HG02678 (cell line): ENCODE results near the gene RAD51B.
"Not testable (repeated sequence)": the region's sequence is repeated elsewhere in the genome, so short reads cannot be mapped to it uniquely, and the experiment has no call there.

Experiments
- ATAC-seq: cut with Tn5 transposase; IDR thresholded peaks from one replicate; pipeline ENCODE4 v1.9.1; 2021; ENCODE audit warnings: mild to moderate bottlenecking, moderate library complexity; ENCODE audit not compliant: unreplicated experiment

Gene RAD51B

GRCh38 chr14:67978749-67979148 lies 159.2 kb downstream of the RAD51B start:
- ATAC-seq = no peak

- ATAC-seq = no peak
Observed at GRCh38 chr14:67982711-67983608, 163.4 kb downstream of the RAD51B start.

- no peak for ATAC-seq
Observed at GRCh38 chr14:67984274-67984673, 164.7 kb downstream of the RAD51B start.

- ATAC-seq = no peak
Observed at GRCh38 chr14:67986131-67986841, 166.7 kb downstream of the RAD51B start.

- ATAC-seq = no peak
Observed at GRCh38 chr14:67987606-67988005, 168.0 kb downstream of the RAD51B start.

- not testable (repeated sequence) for ATAC-seq
Observed at GRCh38 chr14:67988210-67988609, 168.6 kb downstream of the RAD51B start.

GRCh38 chr14:67990576-67990975 lies 171.0 kb downstream of the RAD51B start:
- no peak for ATAC-seq

GRCh38 chr14:67994531-67994930 lies 175.0 kb downstream of the RAD51B start:
- ATAC-seq = no peak

GRCh38 chr14:67996235-67996634 lies 176.7 kb downstream of the RAD51B start:
- no peak for ATAC-seq

- no peak for ATAC-seq
Observed at GRCh38 chr14:67998834-67999233, 179.3 kb downstream of the RAD51B start.

- no peak for ATAC-seq
Observed at GRCh38 chr14:67999290-67999689, 179.7 kb downstream of the RAD51B start.

GRCh38 chr14:67999705-68000384 lies 180.3 kb downstream of the RAD51B start:
- no peak for ATAC-seq

GRCh38 chr14:68000511-68000910 lies 180.9 kb downstream of the RAD51B start:
- ATAC-seq = no peak

- ATAC-seq = no peak
Observed at GRCh38 chr14:68008491-68008890, 188.9 kb downstream of the RAD51B start.

- no peak for ATAC-seq
Observed at GRCh38 chr14:68011406-68012028, 191.9 kb downstream of the RAD51B start.

- ATAC-seq = no peak
Observed at GRCh38 chr14:68012871-68013270, 193.3 kb downstream of the RAD51B start.

GRCh38 chr14:68013326-68013725 lies 193.7 kb downstream of the RAD51B start:
- no peak for ATAC-seq

- no peak for ATAC-seq
Observed at GRCh38 chr14:68014771-68015170, 195.2 kb downstream of the RAD51B start.

GRCh38 chr14:68015356-68016254 lies 196.0 kb downstream of the RAD51B start:
- ATAC-seq = no peak
